ENCODE data around the gene CDC42EP1.
"Not testable (repeated sequence)": the region's sequence is repeated elsewhere in the genome, so short reads cannot be mapped to it uniquely, and the experiment has no call there.

Gene CDC42EP1

DNA sequence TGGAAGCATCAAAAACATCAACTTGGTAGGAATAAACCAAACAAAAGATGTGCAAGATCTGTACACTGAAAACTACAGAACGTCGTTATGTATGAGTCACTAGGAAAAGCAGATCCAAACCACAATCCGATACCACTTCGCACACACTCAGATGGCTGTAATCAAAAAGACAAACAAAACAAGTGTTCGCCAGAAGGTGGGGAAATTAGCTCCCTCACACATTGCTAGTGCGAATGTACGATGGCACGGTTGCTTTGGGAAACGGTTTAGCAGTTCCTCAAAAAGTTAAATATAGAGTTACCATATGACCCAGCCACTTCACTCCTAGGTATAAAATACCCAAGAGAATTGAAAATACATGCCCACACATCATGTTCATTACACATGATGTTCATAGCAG lies 26.3 kb upstream of the CDC42EP1 start:
- peak in 2 of 51 donors; percentile 30 to 31 for DNase-seq

DNA sequence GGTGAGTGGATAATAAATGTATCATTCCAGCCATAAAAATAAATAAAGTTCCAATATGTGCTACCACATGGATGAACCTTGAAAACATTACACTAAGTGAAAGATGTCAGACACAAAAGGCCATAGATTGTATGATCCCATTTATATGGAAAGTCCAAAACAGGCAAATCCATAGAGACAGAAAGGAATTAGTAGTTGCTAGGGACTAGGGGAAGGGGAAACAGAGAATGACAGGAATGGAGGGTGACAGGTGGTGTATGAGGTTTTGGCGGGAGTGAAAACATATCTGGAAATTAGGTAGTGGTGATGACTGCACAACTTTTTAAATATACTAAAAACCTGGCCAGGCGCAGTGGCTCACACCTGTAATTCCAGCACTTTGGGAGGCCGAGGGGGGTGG lies 25.8 kb upstream of the CDC42EP1 start:
- no peak for DNase-seq

DNA sequence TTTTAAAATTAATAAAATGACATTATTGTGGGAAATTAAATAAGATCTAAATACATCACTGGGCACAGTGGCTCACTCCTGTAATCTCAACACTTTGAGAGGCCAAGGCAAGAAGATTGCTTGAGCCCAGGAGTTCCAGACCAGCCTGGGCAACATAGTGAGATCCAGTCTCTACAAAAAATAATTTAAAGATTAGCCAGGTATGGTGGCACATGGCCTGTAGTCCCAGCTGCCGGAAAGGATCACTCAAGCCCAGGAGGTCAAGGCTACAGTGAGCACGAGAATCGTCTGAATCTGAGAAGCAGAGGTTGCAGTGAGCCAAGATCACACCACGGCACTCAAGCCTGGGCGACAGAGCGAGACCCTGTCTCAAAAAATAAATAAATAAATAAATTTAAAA lies 25.1 kb upstream of the CDC42EP1 start:
- no peak for DNase-seq

DNA sequence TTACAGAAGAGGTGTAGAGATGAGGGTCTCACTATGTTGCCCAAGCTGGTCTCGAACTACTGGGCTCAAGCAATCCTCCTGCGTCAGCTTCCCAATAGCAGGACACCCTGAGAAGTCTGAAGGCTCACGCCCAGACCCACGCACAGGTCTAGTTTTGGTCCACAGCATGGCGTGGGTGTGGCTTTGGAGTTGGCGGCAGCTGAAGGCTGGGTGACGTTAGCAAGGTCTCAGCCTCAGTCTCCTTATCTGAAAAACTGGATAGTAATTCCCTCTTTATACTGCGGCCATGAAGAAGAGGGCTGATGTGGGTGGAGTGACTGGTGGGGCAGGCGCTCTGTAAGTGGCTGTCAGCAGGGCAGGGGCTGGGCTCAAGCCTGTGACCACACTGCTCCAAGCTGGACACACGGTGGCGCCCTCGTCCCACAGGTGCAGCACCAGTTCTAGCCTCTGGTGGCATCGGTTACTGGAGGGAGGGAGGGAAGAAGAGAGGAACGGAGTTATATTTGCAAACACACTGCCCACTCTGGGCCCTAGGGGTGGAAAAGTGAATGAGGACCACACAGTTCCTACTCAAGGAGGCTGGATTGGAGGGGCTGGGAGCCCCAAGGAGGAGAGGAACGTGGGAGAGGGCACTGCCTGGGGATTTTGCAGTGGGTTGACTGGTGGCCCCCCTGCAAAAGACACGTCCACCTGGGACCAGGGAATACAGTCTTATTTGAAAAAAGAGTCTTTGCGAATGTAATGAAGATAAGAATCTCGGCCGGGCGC lies 21.5 kb upstream of the CDC42EP1 start:
- DNase-seq, result peak in 50 of 51 donors; percentile 23 to 94 (median 83)

DNA sequence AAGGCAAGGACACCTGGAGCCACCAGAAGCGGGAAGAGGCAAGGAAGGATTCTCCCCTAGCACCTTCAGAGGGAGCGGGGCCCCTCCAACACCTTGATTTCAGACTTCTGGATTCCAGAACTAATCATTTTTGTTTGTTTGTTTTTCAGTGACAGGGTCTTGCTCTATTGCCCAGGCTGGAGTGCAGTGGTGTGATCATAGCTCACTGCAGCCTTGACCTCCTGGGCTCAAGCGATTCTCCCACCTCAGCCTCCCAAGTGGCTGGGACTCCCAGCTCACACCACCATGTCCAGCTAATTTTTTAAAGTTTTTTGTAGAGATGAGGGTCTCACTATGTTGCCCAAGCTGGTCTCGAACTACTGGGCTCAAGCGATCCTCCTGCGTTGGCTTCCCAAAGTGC lies 20.5 kb upstream of the CDC42EP1 start:
- DNase-seq, result not testable (repeated sequence)

DNA sequence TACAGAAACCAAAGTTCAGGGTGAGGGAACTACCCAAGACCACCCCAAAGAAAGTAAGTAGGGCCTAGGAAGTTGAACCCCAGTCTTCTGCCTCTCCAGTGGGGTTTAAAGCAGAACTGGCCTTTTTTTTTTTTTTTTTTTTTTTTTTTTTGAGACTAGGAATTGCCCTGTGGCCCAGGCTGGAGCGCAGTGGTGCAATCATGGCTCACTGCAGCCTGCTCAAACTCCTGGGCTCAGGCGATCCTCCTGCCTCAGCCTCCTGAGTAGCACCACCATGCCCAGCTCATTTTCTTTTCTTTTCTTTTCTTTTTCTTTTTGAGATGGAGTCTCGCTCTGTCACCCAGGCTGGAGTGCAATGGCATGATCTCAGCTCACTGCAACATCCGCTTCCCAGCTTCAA lies 17.9 kb upstream of the CDC42EP1 start:
- not testable (repeated sequence) for DNase-seq

DNA sequence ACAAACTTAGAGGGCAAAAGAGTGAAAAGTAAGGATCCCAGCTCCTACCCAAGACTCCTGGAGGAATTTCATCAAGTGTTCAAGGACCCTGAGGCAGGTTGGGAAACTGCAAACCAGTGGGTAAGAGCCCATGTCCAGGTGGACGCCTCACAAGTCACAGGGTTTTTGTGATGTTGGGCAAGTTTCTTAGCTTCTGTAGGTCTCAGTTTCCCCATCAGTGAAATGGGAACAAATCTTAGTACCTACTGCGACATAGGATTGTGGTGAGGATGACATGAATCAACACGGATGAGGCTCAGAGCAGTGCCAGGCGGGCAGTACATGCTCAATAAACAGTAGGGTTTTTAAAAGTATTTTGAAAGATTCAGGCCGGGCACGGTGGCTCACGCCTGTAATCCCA lies 17.3 kb upstream of the CDC42EP1 start:
- DNase-seq, result no peak

DNA sequence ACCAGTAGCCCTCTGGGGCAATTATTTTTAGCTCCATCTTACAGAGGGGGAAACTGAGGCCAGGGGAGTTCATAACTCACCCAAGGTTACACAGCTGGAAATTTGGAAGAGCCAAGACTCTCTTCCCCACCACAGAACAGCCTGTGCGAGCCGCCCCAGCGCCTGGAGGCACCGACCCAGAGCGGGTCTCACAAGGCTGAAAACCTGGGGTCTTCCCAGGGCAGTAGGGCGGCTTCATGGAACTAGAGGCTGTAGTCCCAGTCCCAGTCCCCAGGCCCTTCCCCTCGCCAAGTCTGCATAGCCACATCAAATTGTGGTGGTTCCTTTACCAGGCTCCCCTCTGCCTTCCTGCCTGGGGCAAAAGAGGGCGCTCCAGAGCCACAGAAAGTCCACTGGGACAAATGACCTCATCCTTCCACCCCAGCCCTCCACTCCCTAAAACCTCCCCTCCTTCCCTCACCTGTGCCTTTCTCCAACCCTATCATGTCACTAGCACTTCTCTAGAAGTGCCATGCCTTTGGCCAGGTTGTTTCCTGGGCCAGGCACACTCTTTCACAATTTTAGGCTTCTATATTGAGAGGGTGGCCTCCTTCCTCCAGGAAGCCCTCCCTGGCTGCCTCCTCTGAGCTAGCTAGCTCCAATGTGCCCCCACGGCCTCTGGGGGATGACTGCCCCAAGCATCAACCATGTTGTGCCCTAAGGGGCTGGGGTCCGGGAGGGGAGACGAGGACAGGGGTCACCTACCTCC lies 15.2 kb upstream of the CDC42EP1 start:
- peak in 24 of 51 donors; percentile 11 to 64 (median 44) for DNase-seq

DNA sequence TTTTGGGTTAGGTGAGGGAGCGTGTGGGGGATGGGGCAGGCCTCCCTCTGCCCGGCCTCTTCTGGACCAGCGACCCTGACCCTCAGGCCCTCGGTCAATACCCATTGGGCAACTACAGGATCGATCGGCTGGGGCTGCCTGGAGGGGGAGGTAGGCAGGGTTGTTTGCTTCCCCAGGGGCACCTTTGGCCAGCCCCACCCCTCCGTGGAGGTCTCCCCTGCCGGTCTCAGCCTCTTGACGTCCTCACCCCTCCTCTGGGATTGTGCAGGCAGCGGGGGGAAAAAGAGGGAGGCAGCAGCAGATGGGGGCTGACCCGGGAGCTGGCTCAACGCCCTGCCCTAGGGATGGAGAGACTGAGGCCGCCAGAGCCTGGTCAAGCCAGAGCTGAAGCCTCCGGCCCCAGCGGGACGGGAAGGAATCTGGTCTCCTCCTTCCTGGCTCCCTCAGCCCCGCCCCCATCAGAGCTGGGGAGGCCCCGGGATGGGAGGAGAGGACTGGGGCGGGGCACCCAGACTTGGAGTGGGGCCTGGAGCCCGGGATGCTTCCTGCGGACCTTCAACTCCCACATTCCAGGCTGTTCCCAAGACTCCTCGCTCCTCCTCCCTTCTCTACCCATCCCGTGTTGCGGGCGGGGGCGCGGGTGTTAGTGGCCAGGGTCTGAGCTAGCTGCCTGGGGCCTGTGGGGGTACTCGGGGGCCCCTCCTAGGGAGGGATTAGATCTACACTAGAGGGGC lies 14.4 kb upstream of the CDC42EP1 start:
- peak in 24 of 51 donors; percentile 21 to 84 (median 46) for DNase-seq

DNA sequence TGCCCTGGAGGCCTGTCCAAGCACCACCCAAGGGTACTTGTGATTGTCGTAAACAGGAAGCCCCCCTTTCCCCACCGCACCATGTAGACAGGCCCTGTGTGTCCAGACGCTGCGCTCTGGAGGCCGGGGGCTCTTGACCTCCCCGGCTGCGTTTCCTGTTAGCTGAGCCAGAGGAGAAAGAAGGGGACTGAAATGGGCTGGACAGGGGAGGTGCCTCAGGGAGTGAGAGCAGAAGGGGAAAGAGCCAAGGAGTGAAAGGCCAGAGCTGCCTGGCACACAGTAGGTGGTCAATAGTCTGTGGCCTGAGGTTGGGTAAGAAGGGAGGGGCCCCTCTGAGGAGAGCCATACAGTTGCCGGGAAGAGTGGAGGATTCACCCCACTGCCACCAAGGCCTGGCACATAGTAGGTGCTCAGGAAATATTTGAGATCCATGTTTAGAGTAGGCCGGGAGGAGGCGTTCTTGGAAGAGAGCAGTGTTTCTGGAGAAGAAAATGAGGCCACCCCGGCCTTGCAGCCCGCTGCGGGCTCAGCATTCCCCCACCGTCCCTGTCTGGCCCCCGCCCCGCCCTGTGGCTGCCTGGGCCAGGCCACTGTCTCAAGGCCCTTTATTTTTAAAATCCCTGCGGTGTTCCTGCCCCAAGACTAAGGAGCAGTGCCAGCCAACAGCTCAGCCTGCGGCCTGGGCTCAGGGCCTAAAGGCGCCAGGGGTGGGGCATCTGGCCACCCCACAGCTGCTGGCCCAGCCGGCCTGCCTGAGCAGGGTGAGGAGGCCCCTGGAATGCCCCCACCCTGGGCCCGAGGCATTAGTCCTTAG lies 13.6 kb upstream of the CDC42EP1 start:
- DNase-seq, result peak in 38 of 51 donors; percentile 13 to 82 (median 60)

DNA sequence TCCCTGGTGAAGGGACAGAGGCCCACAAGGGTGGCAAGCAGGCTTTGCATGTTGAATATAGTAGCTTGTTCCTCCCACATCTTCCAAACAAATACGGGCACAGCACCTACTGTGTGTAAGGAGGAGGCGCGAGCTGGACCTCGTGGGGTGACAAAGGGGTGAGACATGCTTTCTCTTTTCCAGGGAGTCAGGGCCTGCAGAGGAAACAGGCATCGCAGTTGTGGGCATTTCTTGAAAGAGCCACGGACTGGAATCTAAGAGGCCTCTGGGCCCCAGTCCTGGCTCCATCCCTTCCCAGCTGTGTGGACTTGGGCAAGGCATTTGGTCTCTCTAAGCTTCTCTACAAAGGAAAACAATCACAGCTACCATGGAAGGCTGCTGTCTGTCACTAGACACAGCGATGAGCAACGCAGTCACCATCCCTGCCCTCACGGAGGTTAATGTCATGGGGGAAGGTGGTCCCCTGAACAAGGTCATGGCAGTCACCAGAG lies 13.0 kb upstream of the CDC42EP1 start:
- DNase-seq, result peak in 7 of 51 donors; percentile 33 to 72 (median 50)

DNA sequence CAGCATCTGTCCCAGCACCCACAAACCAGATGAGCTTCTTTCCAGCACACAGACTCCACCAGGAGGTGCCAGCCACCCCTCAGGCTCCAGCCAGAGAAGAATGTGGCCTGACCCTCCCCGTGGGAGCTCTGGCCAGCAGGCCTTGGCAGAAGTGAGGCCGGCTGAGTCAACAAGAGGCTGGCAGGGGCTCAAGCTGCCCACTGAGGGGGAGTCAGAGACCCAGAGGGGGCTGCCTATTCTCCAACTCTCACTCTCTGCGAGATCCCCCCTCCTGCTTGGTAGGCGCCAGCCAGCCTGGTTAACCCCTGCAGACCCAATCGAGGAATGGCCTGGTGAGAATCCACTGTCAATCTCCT lies 10.6 kb upstream of the CDC42EP1 start:
- DNase-seq, result peak in 43 of 51 donors; percentile 34 to 92 (median 75)

DNA sequence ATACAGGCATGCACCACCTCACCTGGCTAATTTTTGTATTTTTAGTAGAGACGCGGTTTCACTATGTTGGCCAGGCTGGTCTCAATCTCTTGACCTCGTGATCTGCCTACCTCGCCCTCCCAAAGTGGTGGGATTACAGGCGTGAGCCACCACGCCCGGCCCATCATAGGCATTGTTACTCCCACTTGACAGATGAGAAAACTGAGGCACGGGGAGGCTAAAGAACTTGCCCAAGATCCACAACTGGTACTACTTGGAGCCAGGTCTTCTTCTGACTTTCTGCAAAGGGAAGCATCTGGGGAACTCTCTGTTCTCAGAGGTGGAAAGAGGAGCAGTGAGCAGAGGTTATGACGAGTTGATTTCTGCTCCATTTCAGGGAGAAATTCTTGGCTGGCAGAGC lies 9.4 kb upstream of the CDC42EP1 start:
- DNase-seq, result not testable (repeated sequence)

DNA sequence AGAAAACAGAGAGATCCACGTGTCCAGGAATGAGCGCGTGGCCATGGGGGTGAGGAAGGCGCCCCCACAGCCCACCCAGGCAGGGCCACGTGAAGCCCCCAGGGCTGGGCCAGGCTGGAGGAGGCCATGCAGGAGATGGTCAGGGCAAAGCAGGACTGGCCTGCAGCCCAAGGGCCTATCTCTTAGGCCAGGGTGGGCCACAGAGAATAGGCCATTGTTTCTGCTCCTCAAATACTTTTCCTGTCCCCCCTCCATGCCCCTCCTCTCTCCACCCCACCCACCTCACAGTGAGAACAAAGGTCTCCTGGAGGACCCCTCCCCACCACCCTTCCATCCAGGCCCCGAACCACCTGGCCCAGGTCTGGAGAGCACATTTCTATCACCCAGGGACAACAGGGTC lies 8.3 kb upstream of the CDC42EP1 start:
- no peak for DNase-seq

DNA sequence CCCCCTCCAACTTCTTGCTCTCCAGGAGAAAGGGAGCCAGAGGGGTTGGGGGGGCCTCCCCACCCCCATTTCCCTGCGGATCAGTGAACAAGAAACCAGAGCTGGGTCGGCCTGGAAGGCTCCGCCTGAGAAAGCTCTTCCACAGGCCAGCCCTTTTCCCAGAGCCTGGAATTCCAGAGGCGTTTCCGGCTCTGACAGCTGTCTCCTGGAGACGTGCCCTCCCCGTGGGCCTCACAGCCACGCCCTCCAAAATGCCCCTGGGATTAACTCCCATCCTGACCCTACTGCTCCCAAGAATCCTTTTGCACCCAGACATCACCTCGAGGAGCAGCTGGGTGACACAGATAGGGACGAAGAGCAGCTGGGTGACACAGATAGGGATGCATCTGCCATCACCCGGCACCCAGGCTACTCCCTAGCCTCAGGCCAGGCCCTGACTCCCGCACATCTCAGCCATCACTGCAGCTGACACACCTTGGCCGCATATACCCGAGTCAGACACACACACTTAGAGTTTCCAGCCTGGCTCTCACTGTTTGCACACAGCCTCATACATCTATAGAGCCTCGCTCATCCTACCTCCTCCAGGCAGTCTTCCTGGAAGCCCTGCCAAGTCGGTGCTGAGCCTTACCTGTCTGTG lies 7.6 kb upstream of the CDC42EP1 start:
- no peak for DNase-seq

DNA sequence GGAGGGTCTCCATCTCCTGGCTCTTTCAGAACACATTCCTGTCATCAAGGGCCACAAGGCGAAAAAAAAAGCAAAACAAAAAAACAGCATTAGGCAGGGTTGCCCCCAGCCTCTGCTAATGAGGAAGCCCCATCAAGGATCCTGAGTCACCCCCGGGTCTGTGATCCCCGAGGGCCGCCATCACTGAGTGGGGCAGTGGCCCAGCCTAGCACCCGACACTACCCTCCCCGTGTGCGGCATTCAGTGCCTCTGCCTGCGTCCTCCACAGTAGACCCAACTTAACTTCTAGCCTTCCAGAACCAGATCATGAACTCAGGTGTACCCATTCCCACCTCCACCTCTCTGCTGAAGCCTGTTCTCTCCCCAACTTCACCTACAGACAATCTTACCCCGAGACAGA lies 6.6 kb upstream of the CDC42EP1 start:
- no peak for DNase-seq

DNA sequence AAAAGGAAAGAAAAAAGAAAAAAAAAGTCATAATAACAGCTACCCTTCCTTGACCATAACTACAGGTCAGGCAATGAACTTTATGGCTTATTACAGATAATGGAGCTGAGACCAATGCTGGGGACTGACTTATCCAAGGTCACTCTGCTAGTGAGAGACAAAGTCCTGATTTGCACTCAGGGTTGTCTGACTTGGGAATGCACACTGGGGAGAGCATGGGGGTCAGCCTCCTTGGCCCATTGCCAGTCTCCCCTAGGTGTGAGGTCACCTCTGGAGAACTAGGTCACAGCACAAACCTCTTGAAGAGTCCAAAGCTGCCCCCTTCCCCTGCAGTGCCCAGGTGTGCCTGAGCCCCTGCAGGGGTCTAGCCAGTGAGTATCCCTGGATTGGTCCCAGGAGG lies 5.3 kb upstream of the CDC42EP1 start:
- DNase-seq, result no peak

DNA sequence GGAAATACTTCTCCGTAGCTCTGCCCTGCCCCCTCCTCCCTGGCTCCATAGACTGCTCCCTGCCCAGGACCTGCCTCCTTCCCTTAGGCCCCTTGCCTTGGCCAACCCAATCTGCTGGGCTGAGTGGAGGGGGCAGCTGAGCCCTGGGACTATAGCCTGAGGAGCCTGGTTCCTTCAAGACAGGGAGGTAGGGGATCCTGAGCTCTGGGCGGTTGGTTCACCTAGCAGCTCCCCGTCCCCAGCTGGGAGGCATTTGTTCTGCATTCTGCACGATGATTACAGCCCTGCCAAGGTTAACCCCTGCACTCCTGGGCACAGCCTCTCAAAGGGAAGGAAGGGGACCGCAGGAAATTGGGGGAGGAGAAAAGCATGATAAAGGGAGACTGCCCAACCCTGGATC lies 3.6 kb upstream of the CDC42EP1 start:
- no peak for DNase-seq

DNA sequence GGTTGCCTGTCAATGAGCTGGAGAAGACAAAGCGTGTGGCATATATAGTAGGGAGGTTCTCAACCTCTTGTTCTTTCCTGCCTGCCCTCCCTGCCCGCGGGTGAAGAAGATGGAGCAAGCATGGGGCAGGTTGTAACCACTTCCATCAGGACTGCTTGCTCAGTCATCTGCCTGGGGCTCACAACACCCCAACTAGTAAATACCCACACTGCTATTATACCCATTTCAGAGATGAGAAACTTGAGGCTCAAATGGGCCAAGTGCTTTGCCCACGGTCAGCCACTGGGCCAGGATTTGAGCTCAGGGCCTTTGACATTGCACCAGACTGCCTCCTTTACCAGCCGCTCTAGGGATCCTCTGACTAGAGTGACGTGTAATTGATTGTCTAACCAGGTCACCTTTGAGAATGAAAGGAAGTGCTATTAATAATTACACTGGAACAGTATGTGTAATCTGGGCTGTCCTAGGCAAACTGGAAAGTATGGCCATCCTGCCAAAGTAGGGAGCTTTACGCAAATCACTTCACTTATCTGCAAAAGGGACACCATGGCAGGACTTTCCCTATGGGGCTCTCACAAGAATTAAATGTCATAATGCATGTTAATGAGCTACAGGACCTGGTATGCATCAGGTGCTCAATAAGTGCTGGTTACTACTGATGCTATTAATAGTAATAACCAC lies 2.8 kb upstream of the CDC42EP1 start:
- DNase-seq, result no peak

DNA sequence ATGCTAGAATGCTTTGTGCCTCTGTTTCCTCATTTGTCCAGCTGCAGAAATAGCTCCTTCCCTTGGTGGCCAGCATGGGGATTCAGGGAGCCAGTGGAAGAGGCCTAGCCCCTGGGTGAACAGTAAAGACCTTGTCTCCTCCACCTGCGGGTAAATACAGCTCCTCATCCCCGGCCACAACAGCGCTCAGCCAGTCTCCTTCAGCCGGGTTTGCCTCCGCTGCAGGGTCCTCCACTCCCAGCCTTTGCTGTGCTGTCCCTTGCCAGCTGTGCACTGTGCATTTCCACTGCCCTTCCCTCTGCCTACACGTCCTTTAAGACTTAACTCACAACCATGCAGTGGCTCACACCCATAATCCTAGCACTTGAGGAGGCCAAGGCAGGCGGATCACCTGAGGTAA lies 1.5 kb upstream of the CDC42EP1 start:
- no peak for DNase-seq
